Bronchial epithelial cell (primary cell): Measurements from ENCODE around the gene MRPL18. TPM values are rescaled to one million over a fixed set of nuclear protein-coding genes. Genes with fewer than 3 reads are reported as not detected.

ENCODE experiments used
- DNase-seq: peaks from one replicate; pipeline ENCODE4 v3.0.0-alpha.2; 2010; ENCODE audit warnings: low read depth
- FAIRE-seq: peaks from 2 replicates; lab custom pipeline; 2011; peaks lifted over from hg19 to GRCh38; lab: Jason Lieb, UNC
- H3K27me3 ChIP-seq: 2 replicates; pipeline ENCODE4 v1.5.1; 2011; ENCODE audit warnings: low read length; ENCODE audit not compliant: control insufficient read depth, insufficient read depth
- H3K36me3 ChIP-seq: 2 replicates; pipeline ENCODE4 v1.5.1; 2011; ENCODE audit warnings: low read length; ENCODE audit not compliant: control insufficient read depth, insufficient read depth
- H3K4me3 ChIP-seq: 2 replicates; pipeline ENCODE4 v1.5.1; 2011; ENCODE audit warnings: mild to moderate bottlenecking, low read depth, low read length, control low read depth
- CTCF ChIP-seq: IDR thresholded peaks from 2 replicates; pipeline ENCODE4 v1.5.1; 2011; ENCODE audit warnings: mild to moderate bottlenecking, moderate library complexity, low read length, control low read depth, inconsistent platforms; ENCODE audit not compliant: insufficient read depth, severe bottlenecking
- total RNA-seq: library from RNA; depleted of rRNA; stranded (reverse); fragments of >200 nt; gene quantifications from 2 replicates; pipeline ENCODE4 v1.2.1, GENCODE V29; 2014

MRPL18 gene
- total RNA-seq, 1 donor from 2014 or later: 59.8 TPM

- FAIRE-seq (no peak), DNase-seq (no peak)
- Histone ChIP-seq H3K27me3 (no peaks in the 10 kb centered on the region), H3K4me3 (no peak overlapping the region), H3K36me3 (peaks cover 9% of the 10 kb centered on the region)
- no peak for TF ChIP-seq CTCF
Observed at GRCh38 chr6:159797554-159797953, 7.3 kb downstream of the MRPL18 start.

GRCh38 chr6:159800141-159800865 is 10.0 kb downstream of the MRPL18 start, which contains the start of gene PNLDC1:
Gene PNLDC1 (plus strand): TSS chr6:159800276. CDS start chr6:159800308, 32 bp downstream.
- H3K4me3 ChIP-seq: no peak within 1 kb of the TSS
- H3K36me3 ChIP-seq: peaks cover 6% of the 10 kb centered on the region
- no peaks in the 10 kb centered on the region for H3K27me3 ChIP-seq
- no peak for DNase-seq
- no peak for FAIRE-seq
- TF ChIP-seq CTCF: no peak

GRCh38 chr6:159801935-159802334 is 11.7 kb downstream of the MRPL18 start:
- peaks cover 4% of the 10 kb centered on the region for H3K36me3 ChIP-seq
- no peak for TF ChIP-seq CTCF
- no peak for FAIRE-seq

GRCh38 chr6:159804504-159804903 is 14.2 kb downstream of the MRPL18 start:
- DNase-seq: no peak
- Histone ChIP-seq H3K36me3 (no peaks in the 10 kb centered on the region), H3K4me3 (no peak overlapping the region), H3K27me3 (no peaks in the 10 kb centered on the region)
- no peak for TF ChIP-seq CTCF
- no peak for FAIRE-seq

More at GRCh38 chr6:159801935-159802334, 11.7 kb downstream of the MRPL18 start:
- no peak for DNase-seq
- Histone ChIP-seq H3K27me3 (no peaks in the 10 kb centered on the region), H3K4me3 (no peak overlapping the region)

GRCh38 chr6:159805440-159806020 is 15.3 kb downstream of the MRPL18 start:
- no peak overlapping the region for H3K4me3 ChIP-seq
- H3K27me3 ChIP-seq: no peaks in the 10 kb centered on the region
- DNase-seq: no peak
- H3K36me3 ChIP-seq: no peaks in the 10 kb centered on the region
- no peak for FAIRE-seq
- TF ChIP-seq CTCF: no peak

- FAIRE-seq: peak; percentile 86
- peak; percentile 70 for DNase-seq
- H3K4me3 ChIP-seq: no peak overlapping the region
- no peak for TF ChIP-seq CTCF
- no peaks in the 10 kb centered on the region for H3K27me3 ChIP-seq
- H3K36me3 ChIP-seq: no peaks in the 10 kb centered on the region
Observed at GRCh38 chr6:159806021-159806458, 15.8 kb downstream of the MRPL18 start.
